ENCODE results near the gene PTPRD.

Gene PTPRD

GRCh38 chr9:8817335-8817734 is 1795.5 kb downstream of the PTPRD start:
- Histone ChIP-seq H3K27ac (no peak overlapping the region), H3K4me1 (ENCODE audit: low read depth, poor library complexity, severe bottlenecking) (peaks cover 16% of the 10 kb centered on the region), H3K36me3 (ENCODE audit: insufficient read depth) (no peaks in the 10 kb centered on the region), H3K4me3 (IDR thresholded peaks at IDR 0.05; ENCODE audit: insufficient read depth, low read depth, low read length) (no peak overlapping the region), H3K79me2 (ENCODE audit: insufficient read depth, low read depth) (no peaks in the 10 kb centered on the region), H4K20me1 (ENCODE audit: insufficient read depth) (no peaks in the 10 kb centered on the region), H3K27me3 (ENCODE audit: insufficient read depth, low read depth) (no peaks in the 10 kb centered on the region), H3K9ac (no peak overlapping the region), H2AFZ (ENCODE audit: low read depth) (no peak overlapping the region), H3K4me2 (no peak overlapping the region)
- no peak for TF ChIP-seq CTCF (conservative IDR thresholded peaks at IDR 0.05; ENCODE audit: low read depth, low read length)

- H4K20me1 ChIP-seq (ENCODE audit: insufficient read depth), result no peaks in the 10 kb centered on the region
- H3K4me2 ChIP-seq, result no peak overlapping the region
- no peaks in the 10 kb centered on the region for H3K36me3 ChIP-seq (ENCODE audit: insufficient read depth)
- no peak overlapping the region for H2AFZ ChIP-seq (ENCODE audit: low read depth)
- no peaks in the 10 kb centered on the region for H3K79me2 ChIP-seq (ENCODE audit: insufficient read depth, low read depth)
- H3K27me3 ChIP-seq (ENCODE audit: insufficient read depth, low read depth), result no peaks in the 10 kb centered on the region
- H3K4me1 ChIP-seq (ENCODE audit: low read depth, poor library complexity, severe bottlenecking), result peaks cover 6% of the 10 kb centered on the region
- no peak overlapping the region for H3K9ac ChIP-seq
- H3K27ac ChIP-seq, result no peak overlapping the region
- no peak overlapping the region for H3K4me3 ChIP-seq (IDR thresholded peaks at IDR 0.05; ENCODE audit: insufficient read depth, low read depth, low read length)
- no peak for TF ChIP-seq CTCF (conservative IDR thresholded peaks at IDR 0.05; ENCODE audit: low read depth, low read length)
These were observed 1796.4 kb downstream of the PTPRD start for GRCh38 chr9:8816361-8816760.

GRCh38 chr9:8815931-8816330 is 1796.9 kb downstream of the PTPRD start:
- Histone ChIP-seq H3K36me3 (ENCODE audit: insufficient read depth) (no peaks in the 10 kb centered on the region), H3K27me3 (ENCODE audit: insufficient read depth, low read depth) (no peaks in the 10 kb centered on the region), H4K20me1 (ENCODE audit: insufficient read depth) (no peaks in the 10 kb centered on the region), H3K4me3 (IDR thresholded peaks at IDR 0.05; ENCODE audit: insufficient read depth, low read depth, low read length) (no peak overlapping the region), H3K4me1 (ENCODE audit: low read depth, poor library complexity, severe bottlenecking) (peaks cover 2% of the 10 kb centered on the region), H2AFZ (ENCODE audit: low read depth) (no peak overlapping the region), H3K9ac (no peak overlapping the region), H3K79me2 (ENCODE audit: insufficient read depth, low read depth) (no peaks in the 10 kb centered on the region), H3K27ac (no peak overlapping the region), H3K4me2 (no peak overlapping the region)
- no peak for TF ChIP-seq CTCF (conservative IDR thresholded peaks at IDR 0.05; ENCODE audit: low read depth, low read length)

- Histone ChIP-seq H4K20me1 (ENCODE audit: insufficient read depth) (no peaks in the 10 kb centered on the region), H2AFZ (ENCODE audit: low read depth) (no peak overlapping the region), H3K4me1 (ENCODE audit: low read depth, poor library complexity, severe bottlenecking) (no peaks in the 10 kb centered on the region), H3K4me3 (IDR thresholded peaks at IDR 0.05; ENCODE audit: insufficient read depth, low read depth, low read length) (no peak overlapping the region), H3K27me3 (ENCODE audit: insufficient read depth, low read depth) (no peaks in the 10 kb centered on the region), H3K9ac (no peak overlapping the region), H3K36me3 (ENCODE audit: insufficient read depth) (no peaks in the 10 kb centered on the region), H3K27ac (no peak overlapping the region), H3K79me2 (ENCODE audit: insufficient read depth, low read depth) (no peaks in the 10 kb centered on the region), H3K4me2 (no peak overlapping the region)
- TF ChIP-seq CTCF (conservative IDR thresholded peaks at IDR 0.05; ENCODE audit: low read depth, low read length), result no peak
These were observed 1797.6 kb downstream of the PTPRD start for GRCh38 chr9:8815219-8815618.

All from KMS-11 (cell line).